HG03558 (cell line): ENCODE measurements around the gene C22orf39.

ENCODE experiments used
- ATAC-seq: cut with Tn5 transposase; IDR thresholded peaks from one replicate; pipeline ENCODE4 v1.9.1; 2021; ENCODE audit warnings: moderate number of reproducible peaks; ENCODE audit not compliant: unreplicated experiment; ENCODE audit errors: extremely low read depth

The C22orf39 gene

DNA sequence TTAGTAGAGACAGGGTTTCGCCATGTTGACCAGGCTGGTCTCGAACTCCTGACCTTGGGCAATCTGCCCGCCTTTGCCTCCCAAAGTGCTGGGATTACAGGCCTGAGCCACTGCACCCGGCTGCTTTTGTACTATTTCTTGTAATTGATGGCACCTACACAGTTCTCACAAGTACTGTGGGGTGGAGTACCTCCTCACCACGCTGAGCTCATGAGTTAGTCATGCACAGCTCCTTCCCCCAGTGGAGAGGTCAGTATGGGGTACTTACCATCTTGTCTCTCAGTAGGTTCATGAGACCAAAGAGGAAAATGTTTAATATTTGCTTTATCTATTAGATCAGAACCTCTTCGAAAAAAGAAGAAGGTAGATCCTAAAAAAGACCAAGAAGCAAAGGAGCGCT lies 13.1 kb downstream of the C22orf39 start:
- ATAC-seq = no peak

DNA sequence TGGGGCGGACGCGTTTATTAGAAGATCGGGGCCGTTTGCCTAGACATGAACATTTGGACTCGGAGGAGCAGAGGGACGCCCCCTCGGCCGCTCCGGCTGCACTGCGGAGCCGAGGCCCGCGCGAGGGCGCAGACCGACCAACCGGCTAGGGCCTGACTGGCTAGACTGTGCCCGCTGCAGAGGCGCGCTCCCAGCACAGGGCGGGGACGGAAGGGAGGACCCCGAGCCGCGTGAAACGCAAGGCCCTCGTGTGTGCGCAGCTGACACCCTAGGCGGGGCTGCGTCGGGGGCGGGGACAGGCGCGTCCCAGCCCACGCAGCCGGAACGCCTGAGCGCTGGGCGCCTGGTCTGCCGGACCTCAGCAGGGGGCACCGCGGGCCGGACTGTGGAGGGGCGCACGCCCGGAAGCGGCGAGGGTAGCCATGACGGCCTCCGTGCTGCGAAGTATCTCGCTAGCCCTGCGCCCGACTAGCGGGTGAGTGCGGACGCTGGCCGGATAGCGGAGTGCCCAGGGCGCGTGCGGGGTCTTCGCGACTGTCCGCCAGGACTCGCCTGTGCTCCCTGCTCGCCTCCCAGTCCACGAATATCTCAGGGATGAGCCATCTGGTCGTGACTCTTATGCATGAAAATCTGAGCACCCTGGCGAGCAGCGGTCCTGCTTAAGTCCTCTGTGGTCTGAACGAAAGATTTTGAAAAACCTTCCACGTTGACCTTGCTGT lies 15.2 kb downstream of the C22orf39 start, which contains the start of gene MRPL40:
MRPL40 (plus strand) TSS at position 413 of the 719 bp plus-strand sequence; CDS start at position 423, 10 bp downstream.
- peak; percentile 46 for ATAC-seq

DNA sequence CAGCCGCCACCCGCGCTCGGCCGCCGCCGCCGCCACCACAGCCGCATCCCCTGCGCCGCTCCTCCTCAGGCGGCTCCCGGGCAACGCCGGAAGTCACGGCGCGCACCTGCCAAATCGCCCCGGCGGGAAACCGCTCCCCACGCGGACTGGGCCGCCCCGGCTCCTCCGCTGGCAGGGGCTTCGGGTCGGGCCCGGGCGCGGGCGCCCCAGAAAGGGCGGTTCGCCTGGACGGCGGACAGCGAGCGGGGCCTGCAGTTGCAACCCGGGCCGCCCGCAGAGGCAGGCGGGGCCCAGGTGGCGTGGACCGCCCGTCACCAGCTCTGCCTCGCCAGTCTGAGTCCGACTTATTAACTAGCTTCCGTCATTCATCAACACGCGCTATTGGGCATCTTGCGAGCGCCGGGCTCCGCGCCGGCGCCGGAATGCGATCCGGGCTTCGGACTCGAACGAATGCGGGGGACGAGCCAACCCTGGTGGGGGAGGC lies 15.8 kb downstream of the C22orf39 start, which contains the start of gene HIRA:
HIRA (minus strand) TSS at position 85 of the 484 bp plus-strand sequence. CDS start 257 bp downstream, outside the sequence.
- ATAC-seq = peak; percentile 29

DNA sequence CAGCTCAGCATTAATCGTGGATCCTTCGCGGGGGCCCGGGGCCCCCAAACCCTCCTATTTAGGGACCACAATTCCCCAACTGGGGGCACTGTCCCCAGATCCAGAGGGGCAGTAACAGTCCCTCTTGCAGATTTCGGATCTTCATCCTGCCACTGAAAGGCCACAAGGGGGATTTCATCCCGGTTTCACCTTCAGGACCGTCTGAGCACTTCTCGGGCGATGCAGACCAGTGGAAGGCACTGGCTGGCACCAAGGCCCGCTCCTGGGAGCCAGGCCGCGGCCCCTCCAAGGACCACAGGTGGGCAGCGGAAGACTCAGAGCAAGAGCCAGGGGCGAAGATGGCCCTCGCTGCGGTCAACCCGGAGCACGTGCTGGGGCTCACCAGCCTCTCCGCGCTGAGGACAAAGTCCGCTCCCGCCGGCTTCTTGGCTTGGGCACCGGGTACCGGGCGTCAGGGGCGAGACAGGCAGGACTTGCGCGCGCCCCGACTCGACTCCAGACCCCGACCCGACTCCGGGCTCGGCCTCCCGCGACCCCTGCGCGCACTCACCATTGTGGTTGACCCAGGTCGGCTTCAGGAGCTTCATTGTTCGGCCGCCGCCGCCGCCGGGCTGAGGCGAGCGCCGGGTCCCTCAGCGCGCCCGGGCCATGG lies 16.5 kb downstream of the C22orf39 start:
- ATAC-seq = no peak

DNA sequence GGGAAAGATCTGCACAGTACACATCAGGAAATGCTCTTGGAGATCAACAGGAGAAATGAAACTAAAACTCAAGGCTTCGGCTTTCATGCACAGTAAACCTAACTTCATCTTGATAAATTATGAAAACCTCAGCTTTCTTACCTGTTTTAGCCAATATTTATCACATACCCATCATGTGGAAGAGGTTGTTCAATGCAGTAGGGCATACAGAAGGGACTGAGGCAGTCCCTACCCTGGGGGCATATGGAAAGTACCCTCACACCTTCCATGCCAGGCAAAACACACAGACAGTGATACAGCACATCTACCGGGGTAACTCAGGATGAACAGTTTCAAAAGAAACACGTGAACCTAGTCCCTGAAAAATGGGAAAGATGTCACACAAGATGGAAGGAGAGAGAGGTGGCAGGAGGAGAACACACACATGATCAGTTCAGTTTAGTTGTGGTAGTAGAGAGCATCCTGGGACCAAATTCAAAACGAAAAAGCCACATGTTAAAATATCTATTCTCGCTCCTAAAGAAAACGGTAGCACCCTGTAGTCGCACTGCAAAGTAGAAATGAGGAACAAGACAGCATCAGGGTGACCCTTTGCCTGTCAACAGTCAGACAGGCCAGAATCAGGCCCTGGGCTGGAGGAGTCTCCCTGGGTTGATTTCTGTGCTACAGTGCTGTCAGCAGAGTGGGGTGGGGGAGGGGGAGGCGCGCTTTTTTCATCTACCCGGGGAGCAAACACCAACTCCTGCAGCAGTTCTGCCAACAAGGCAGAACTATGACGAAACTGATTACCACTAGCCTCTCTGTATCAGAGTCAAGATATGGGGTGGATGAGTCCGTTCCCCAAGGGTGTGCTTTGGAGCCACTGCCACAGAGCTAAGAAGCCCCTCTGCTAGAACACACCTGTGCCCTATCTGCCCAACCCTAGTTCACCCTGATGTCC lies 17.3 kb downstream of the C22orf39 start:
- no peak for ATAC-seq

DNA sequence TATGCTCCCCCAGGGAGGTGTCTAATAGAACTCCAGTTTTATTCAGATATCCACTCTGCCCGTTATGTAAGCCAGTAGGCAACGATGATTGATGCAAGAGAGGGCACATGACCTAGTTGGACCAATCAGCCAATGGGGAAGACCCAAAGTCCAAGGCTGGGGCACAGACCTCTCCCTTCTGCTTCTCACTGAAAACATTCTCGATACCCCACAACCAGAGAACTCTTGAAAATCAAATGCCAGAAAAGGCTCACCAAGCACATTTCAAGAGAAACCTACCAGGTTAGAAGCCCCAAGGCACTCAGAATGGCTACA lies 23.4 kb downstream of the C22orf39 start:
- no peak for ATAC-seq

DNA sequence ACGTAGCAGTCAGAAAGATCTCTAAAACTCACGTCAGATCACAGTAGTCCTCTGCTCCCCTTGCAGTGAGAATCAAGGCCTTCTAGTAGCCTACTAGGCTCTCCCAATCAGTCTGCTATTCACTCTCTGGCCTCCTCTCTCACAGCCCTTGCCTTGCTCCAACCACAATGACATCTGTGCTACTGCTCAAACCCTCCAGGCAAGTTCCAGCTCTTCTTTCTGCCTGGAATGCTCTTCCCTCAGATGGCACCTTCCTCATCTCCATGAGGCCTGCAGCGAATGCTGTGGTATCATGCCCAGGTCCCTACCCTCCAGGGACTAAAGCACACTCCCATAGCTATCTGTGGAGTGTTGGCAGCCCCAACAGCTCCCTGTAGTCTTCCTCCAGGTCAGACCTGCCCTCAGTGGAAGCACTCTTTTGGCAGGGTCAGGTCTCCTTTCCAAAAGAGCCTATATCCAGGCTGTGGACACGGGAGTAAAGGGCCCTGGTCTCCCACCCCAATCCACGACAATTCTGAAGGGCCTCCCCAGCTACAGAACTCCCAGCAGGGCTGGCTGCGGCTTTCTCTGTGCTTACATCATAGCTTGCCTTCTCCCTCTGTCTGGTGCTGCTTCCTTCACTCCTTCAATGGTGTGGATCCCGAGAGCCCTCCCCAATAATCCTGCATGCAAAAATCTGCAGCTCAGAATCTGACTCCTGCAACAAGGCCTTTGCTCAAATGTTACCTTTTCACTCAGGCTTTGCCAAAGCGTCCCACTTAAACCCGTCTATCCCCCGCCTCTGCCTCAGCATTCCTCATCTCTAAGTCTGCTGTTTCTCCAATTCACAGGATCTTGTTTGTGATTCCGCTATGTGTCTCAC lies 24.8 kb downstream of the C22orf39 start:
- ATAC-seq = no peak

DNA sequence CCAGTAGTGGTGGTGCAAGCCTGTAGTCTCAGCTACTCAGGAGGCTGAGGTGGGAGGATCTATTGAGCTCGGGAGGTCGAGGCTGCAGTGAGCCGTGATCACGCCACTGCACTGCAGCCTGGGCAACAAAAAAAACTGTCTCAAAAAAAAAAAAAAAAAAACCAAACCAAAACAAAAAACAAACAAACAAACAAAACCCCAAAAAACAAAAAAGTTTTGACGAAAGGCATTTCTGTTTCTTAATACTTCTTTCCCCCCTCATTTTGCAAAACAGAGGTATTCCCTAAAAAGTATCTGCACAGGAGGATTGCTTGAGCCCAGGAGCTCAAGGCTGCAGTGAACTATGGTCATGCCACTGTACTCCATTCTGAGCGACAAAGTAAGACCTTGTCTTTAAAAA lies 27.2 kb downstream of the C22orf39 start:
- no peak for ATAC-seq

DNA sequence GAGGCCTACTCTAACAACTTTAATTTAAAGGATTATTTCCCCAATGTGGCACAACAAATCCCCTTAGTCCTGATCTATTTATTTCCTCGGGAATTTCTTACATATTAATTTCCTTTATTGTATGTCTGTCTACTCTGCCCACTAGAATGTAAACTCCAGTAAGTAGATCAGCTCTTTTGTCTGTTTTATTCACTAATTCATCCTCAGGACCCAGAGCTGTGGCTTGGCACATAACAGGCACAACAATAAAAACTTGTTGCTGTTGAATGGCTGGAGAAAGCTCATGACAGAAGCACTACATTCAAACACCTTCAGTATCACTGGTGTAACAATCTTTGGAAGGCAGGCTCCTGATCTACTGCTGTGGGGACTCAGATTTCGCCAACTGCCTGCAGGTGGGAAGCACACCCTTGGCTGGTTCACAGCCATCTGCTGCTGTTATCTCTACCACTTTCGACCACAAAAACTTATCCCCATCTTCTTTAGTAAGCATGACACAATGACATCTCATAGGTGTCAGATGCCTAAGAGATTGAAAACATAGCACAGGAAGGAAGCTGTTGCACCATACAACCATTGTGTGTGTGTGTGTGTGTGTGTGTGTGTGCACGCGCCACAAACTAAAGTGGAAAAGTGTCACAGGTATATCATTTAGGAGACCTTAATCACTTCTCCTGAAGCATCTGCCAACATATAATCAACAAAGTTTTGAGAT lies 27.9 kb downstream of the C22orf39 start:
- peak; percentile 52 for ATAC-seq

DNA sequence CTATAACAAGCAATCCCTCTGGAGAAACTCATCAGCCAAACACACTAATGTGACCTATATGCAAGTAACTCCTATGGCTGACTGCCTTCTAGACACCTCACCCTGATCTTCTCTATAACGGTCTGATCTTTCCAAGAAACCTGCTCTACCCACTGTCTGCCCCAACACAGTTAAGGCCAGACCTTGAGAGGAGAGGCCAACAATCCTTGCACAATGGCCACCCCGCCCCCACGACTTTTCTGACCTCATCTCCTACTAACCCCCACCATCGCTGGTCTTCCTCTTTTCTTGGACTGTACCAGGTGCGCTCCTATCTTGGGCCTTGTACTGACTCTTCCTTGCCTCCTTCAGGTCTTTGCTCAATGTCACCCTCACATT lies 28.4 kb downstream of the C22orf39 start:
- no peak for ATAC-seq

DNA sequence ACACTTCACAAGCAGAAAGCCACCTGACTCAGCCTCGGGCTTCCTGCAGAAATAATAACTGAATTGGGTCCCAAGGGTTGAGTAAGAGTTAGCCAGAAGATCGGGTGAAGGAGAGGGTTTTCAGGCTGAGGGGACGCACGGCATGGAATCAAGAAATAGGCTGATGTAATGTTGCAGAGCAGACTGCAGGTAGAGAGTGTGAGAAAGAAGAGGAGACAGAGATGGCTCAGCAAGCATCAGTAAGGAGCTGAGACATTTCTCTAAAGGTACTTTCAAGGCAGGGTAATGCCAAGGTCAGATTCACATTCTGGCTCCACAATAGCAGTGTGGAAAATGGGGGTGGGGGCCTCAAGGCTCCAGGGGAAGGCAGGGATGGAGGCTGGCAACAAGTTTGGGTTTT lies 34.6 kb downstream of the C22orf39 start:
- no peak for ATAC-seq

DNA sequence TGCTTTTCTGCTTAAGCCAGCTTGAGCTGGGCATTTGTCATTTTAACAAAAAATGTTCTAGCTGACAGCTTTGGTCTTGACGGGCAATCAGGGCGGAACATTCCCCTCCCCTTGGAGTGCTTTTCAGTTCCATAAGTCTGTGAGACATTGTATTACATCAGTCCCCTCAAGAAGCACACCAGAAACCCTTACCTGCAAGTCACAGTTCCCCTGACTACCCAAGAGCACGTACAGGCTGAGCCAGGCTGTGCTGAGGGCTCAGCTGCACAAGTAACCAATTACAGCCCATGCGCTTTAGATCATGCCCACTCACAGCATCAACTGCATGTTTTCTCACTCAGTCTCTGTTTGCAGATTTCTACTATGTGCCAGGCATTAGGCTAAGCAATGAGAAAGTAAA lies 35.0 kb downstream of the C22orf39 start:
- ATAC-seq = no peak

DNA sequence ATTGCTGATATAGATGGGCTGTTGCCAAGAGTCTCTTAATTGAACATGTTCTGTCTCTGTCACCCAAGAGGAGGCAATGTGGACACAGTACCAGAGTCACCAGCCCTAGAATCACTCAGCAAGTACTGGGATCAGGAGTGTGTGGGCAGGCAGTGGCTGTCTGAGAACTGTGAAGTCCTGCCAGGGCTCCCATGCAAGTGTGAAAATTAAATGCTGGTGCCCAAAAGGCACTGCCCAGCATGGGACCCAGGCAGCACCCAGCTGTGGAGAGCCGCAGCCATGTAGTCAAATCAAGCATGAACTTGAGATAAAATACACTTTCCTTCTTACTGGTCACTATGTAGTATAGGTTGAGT lies 35.8 kb downstream of the C22orf39 start:
- no peak for ATAC-seq

DNA sequence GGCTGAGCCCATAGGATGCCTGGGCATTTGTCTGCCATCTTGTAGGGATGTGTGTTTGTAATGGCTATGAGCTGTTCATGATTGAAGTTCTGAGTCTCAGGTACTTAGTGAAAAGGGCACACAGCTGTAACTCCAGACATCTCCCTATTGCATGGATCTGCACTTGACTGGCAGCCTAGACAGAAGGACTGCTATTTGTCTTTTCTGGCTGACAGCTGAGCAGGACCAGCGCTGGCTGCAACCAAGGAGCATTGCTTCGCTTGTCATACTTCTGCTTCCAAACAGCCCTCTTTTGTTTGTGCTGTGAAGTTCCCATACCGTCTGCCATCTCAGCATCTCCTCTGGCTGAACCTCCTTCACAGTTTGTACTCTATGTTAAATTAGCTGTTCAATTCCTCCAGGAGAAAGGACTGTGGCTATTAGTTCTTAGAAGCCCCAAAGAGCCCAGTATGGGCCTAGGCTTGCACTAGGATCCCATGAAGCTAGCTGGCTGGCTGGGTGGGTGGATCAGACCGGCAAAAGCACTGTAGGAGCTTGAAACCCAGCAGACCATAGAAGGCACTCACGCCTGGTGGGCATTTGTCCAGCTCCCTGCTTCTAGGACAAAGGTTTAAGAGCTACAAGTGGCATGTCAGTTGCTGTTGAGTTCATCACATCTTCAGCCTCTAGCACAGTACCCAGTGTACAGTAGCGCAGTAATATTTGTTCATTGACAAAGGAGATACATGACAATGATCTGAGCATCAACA lies 36.4 kb downstream of the C22orf39 start:
- no peak for ATAC-seq

DNA sequence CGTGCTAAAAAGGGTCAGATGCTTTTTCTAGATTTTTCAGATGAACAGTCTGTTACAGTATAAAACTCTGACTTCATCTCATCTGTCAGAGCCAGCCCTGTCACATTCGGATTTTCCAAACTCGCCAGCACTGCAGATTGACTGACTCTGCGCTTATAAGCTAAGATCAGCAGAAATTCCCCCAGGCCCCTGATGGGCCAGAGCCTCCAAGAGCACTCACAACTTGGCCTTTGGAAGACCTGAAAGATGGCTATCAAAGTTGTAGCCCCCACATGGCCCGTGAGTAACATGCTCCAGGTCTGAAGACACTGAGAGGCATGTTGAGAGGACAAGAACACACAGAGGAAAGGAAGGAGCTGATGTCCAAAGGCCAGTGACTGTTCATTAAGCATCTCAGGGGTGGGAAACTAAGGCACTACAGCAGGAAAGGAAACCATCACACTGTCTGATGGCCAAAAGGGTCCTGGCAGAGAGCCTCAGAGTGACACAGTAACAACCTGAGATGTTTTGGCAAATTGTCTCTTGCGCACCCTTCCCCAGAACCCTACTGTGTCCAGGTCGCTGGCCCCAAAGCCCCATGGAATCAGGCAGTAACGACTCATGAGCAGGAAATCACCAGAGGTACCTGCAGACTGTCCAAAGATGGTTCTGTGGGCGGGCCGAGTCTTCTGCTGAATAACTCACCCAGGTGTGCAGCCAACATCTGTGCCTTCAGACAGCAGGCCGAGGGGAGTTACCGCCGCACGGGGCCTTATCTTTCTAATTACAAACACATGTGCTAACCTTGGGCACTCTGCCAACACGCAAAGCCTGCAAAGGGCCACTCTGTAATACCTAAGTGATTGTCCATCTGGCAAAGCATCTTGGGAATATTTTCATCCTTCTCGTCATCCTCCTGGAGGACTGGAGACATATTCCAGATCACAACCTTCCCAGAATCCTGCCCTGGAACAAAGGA lies 39.6 kb downstream of the C22orf39 start:
- no peak for ATAC-seq

DNA sequence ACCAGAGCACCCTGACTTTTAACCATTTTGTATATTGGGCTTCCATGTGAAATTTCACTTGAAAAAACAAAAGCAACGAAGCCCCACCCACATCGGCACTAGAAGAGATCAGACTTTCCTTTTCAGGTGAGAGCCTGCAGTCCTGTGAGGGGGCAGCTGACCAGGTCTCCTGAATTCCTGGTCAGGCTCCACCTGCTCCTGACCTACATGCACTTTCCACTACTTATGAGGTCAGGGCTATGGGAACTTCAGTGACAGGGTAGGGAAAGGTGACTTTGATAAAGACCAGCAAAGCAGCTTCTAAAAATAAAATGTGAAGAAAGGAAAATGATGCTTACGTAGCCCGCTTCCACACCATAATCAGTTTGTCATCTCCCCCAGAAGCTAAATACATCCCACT lies 40.7 kb downstream of the C22orf39 start:
- no peak for ATAC-seq

DNA sequence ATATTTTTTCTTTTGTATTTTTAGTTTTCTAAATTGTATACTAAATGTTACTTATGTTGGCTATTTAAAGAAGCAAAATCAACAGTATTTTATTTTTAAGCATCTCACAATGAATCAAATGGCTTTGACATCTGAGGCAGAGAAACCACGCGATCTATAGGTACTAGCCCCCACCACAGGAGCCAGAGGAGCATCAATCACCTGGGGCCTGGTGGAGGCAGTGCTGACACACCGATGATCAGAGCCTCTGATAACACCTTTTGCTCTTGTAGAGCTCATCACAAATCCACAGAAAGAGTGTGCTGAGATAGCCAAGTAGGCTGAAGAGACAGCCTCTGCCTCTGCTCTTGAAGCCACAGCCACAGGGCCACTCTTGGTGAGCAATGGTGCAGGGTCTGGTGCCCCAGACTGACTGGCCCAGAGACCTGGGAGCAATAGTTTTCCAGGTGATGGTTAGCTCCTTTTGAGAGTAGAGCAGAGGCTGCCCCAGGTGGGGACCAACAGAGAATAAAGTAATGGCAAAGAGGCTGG lies 41.2 kb downstream of the C22orf39 start:
- ATAC-seq = no peak
